Left ventricle myocardium inferior (tissue), 1 donor: Measurements from ENCODE around the gene RASSF7. TPM values are rescaled to one million over a fixed set of nuclear protein-coding genes. Genes with fewer than 3 reads are reported as not detected.
A peak's percentile ranks its signal among the peaks of the same experiment; 100 is the strongest.

Experiments
- DNase-seq: peaks from one replicate; pipeline ENCODE4 v3.0.0-alpha.2; 2020
- H3K27ac ChIP-seq: fragments of 200-600 bp; replicated peaks from 2 replicates; pipeline ENCODE4 v1.8.0; 2021
- H3K27me3 ChIP-seq: fragments of 200-600 bp; 2 replicates; pipeline ENCODE4 v1.8.0; 2021; ENCODE audit warnings: low read depth
- H3K36me3 ChIP-seq: fragments of 200-600 bp; 2 replicates; pipeline ENCODE4 v1.8.0; 2021
- H3K4me1 ChIP-seq: fragments of 200-600 bp; 2 replicates; pipeline ENCODE4 v1.8.0; 2021
- H3K4me3 ChIP-seq: fragments of 200-600 bp; 2 replicates; pipeline ENCODE4 v1.8.0; 2021; ENCODE audit warnings: mild to moderate bottlenecking, moderate library complexity
- H3K9me3 ChIP-seq: fragments of 200-600 bp; replicated peaks from 2 replicates; pipeline ENCODE4 v1.8.0; 2021
- CTCF ChIP-seq: fragments of 200-600 bp; IDR thresholded peaks from 2 replicates; pipeline ENCODE4 v1.8.0; 2021; ENCODE audit warnings: antibody characterized with exemption, mild to moderate bottlenecking, borderline replicate concordance
- intact Hi-C: fragments of 100-400 bp; cut with micrococcal nuclease; formaldehyde crosslinking; loops from one replicate; pipeline ENCODE4 v1.11.0; 2022
- total RNA-seq: library from RNA; stranded (reverse); fragmentation: NEBNext Ultra II Directional; extraction: Animal tissue kit (Norgen Biotek cat#: 25700); gene quantifications from one replicate; pipeline ENCODE4 v1.2.1, GENCODE V29; 2021
- donor health status: DM: no; HTN: yes; CAD: no; lungs with severe emphysema.

RASSF7 gene
- total RNA-seq, 1 donor from 2014 or later: 4.5 TPM

DNA sequence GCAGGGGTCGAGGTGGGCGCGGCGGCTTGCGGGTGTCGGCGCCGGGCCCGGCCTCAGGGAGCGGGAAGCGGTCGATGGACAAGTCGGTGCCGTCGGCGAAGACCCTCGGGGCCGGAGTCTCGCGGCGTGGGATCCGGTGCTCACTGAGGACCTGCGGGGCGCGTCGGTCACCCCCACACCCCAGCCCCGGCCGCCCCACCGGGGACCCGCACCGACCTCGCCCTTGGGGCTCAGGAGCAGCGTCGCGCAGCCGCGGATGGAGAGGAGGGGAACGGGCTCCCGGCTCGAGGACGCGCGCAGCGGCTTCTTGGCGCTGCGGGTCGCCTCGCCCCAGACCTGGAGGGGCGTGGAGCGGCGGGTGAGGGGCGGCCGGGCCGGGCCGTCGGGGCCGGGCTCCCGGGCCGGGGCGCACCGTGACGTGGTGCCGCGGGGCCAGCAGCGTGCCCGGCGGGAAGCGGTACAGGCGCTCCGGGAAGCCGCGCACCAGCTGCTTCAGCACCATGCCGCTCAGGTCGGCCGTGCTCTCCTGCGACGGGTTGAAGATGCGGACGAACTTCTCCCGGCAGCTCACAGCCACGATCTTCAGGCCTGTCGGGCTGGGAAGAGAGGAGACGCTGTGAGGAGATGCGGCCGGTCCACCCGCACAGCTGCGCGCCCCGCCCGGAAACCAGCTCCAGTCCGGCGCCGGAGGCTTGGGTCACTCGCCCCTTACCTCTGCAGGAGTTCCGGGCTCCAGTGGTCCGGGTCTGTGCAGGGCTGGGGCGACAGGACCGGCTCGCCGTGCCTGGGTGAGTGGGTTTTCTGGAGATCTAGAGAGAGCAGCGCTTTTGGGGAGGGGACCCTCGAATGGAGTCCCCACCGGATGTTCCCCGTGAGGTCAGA lies 4.7 kb upstream of the RASSF7 start:
- H3K27me3 ChIP-seq: peaks cover 93% of the 10 kb centered on the region
- H3K9me3 ChIP-seq: no peaks in the 10 kb centered on the region
- peaks cover 28% of the 10 kb centered on the region for H3K4me1 ChIP-seq
- H3K27ac ChIP-seq: no peak overlapping the region
- intact Hi-C loops: no loop called here
- TF ChIP-seq CTCF: no peak
- no peaks in the 10 kb centered on the region for H3K36me3 ChIP-seq
- DNase-seq: no peak
- peak overlapping the region; percentile 52 for H3K4me3 ChIP-seq

DNA sequence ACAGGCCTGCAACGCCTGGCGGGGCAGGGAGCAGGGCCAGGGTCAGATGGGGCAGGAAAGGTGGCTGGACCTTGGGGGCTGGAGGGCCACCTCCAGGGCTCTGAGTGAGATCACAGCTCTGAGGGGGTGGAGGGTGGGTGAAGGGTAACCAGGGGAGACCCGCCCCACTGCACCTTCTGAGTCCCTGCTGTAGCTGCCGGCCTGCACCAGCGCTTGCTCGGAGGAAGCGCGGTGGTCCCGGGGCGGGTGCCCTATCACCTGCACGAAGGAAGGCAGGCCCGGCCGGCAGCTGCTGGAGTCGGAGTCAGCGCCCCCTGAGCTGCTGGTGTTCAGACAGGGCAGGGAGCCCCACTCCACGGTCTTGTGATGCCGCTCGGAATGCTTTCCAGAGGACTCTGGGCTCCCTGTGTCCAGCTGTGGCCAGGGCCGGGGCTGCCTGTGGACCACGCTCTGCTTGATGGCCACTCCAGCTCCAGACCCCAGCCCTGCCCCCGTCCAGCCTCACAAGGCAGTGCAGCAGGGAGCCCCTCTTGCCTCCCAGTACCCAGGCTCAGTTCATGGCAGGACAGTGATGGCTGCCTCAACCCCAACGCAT lies 4.0 kb upstream of the RASSF7 start:
- intact Hi-C loops: no loop called here
- Histone ChIP-seq H3K4me1 (peaks cover 36% of the 10 kb centered on the region), H3K4me3 (no peak overlapping the region), H3K27me3 (peaks cover 86% of the 10 kb centered on the region), H3K27ac (no peak overlapping the region), H3K36me3 (no peaks in the 10 kb centered on the region), H3K9me3 (no peaks in the 10 kb centered on the region)
- no peak for TF ChIP-seq CTCF
- DNase-seq: no peak

DNA sequence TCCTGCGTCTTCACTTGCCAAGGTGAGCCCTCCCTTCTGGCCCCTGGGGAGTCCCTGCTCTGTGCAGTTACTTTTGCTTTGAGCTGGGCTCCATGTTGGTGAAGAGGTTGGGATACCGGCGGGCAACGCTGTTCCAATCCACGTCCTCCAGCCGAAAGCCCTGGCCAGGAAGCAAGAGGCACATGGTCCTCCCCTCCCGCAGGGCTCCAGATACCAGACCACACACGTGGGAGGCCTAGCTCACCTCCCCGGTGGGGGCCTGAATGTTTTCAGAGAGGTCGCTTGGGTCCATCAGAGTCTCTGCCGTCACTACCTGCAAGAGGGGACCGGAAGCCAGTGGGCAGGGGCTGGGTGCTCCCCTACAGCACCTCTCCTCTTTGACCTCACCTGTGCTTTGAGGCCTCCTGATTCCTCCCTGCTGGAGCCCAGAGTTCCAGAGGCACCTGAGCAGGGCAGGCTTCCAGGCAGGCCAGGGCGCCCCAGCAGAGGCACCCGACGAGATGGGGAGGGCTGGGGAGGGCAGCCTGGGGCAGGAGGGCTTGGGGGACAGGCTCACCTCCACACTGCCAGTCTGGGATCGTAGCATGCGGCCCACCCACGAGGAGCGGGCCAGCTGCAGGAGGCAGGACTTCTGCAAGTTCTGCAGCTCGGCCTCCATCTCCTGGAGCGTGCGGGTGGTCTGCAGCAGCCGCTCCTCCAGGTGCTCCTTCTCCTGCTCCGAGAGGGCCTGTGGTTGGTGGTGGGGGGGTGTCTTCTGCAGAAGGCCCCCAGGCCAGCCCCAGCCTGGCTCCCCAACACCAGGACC lies 3.2 kb upstream of the RASSF7 start:
- H3K27ac ChIP-seq: no peak overlapping the region
- H3K27me3 ChIP-seq: peaks cover 78% of the 10 kb centered on the region
- no peaks in the 10 kb centered on the region for H3K36me3 ChIP-seq
- H3K4me3 ChIP-seq: no peak overlapping the region
- H3K4me1 ChIP-seq: peaks cover 36% of the 10 kb centered on the region
- intact Hi-C loops: no loop called here
- no peak for TF ChIP-seq CTCF
- DNase-seq: no peak
- no peaks in the 10 kb centered on the region for H3K9me3 ChIP-seq

GRCh38 chr11:558503-558902 lies 2.3 kb upstream of the RASSF7 start:
- H3K27me3 ChIP-seq: peaks cover 69% of the 10 kb centered on the region

More at GRCh38 chr11:558503-558902, 2.3 kb upstream of the RASSF7 start:
- Histone ChIP-seq H3K27ac (no peak overlapping the region), H3K4me1 (peaks cover 36% of the 10 kb centered on the region), H3K9me3 (no peaks in the 10 kb centered on the region), H3K4me3 (no peak overlapping the region), H3K36me3 (no peaks in the 10 kb centered on the region)
- TF ChIP-seq CTCF: no peak
- intact Hi-C loops: no loop called here
- DNase-seq: no peak
